GM21447 (cell line): ENCODE measurements around the gene PRPF39.
"Not testable (repeated sequence)": the region's sequence is repeated elsewhere in the genome, so short reads cannot be mapped to it uniquely, and the experiment has no call there.

Source experiments
- ATAC-seq: cut with Tn5 transposase; IDR thresholded peaks from one replicate; pipeline ENCODE4 v1.9.1; 2021; ENCODE audit not compliant: unreplicated experiment

PRPF39 gene

GRCh38 chr14:45135156-45135555 is 51.2 kb downstream of the PRPF39 start:
- ATAC-seq = no peak

GRCh38 chr14:45135659-45136395 is 51.9 kb downstream of the PRPF39 start, which contains the start of gene FANCM:
Gene FANCM, plus strand, starts transcription at chr14:45135930. Its CDS starts 102 bp downstream, at chr14:45136032.
- ATAC-seq = peak; percentile 41

GRCh38 chr14:45136399-45136798 is 52.5 kb downstream of the PRPF39 start:
- no peak for ATAC-seq

- no peak for ATAC-seq
Measured at GRCh38 chr14:45140661-45141187, 56.8 kb downstream of the PRPF39 start.

GRCh38 chr14:45142083-45142482 is 58.2 kb downstream of the PRPF39 start:
- ATAC-seq = not testable (repeated sequence)

GRCh38 chr14:45144658-45145057 is 60.7 kb downstream of the PRPF39 start:
- ATAC-seq = peak; percentile 68

GRCh38 chr14:45145214-45145613 is 61.3 kb downstream of the PRPF39 start:
- ATAC-seq = peak; percentile 56

- ATAC-seq = no peak
Measured at GRCh38 chr14:45149602-45150001, 65.7 kb downstream of the PRPF39 start.

GRCh38 chr14:45150386-45150890 is 66.5 kb downstream of the PRPF39 start:
- ATAC-seq = no peak

- no peak for ATAC-seq
Measured at GRCh38 chr14:45156067-45156466, 72.2 kb downstream of the PRPF39 start.
